ENCODE results near the gene SLC5A7.

DNA sequence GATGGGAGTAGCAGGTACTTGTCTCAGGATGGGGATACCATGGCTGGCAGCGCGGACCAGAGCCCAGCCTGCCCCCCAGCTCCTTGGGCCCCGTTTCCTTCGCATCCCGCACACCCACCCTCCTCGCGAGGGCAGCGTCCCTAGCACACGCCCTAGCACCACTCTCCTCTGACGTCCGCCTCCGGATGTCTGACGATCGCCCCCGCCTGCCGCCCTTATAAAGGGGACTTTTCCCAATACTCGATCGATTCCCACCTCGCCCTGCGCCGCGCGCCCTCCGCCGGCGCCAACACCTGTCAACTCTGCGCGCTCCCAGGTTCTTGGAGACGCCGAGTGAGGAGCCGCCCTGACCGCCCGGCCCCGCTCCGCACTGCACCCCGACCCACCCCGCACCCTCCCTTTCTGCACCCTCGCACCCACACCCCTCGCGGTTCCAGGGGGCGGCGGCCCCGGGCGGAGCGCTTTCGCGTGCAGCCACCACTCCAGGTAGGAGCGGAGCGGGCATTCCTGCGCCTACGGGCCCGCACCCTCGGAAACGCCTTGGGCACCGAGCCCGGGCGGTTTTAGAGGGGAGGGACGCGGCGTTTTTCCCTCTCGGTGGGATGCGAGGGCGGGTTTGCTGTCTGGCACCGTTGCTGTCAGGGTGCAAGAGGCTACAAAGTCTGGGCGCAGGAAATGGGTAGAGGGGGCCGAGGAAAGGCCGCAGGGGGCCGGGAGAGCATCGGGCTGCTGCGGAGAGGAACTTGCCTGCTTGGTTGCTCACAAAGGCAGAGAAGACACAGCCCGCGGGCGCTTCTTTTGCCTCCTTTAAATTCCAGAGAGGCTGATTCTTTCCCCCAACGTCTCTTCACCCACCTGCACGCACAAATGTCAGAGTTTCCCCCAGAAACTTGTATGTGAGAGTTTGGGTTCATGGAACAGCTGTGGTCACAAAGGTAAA, at the start of gene SLC5A7:
- TF ChIP-seq POLR2AphosphoS5 (IDR thresholded peaks at IDR 0.05; ENCODE audit: low read depth, low read length), result no peak
- TF ChIP-seq TAF1 (IDR thresholded peaks at IDR 0.05; ENCODE audit: low read depth, low read length), result no peak
